Testis (tissue), 2 donors: ENCODE measurements around the gene NBAS.

ENCODE experiments used
- CTCF ChIP-seq, 3 experiments: fragments of 450-650 bp in 2 of 3; fragments of 200-600 bp in 1 of 3; sonication (generic) in 1 of 3; IDR thresholded peaks; one replicate each; pipeline ENCODE4 v1.5.1; 2016 to 2019; ENCODE audit warnings: antibody characterized with exemption in 3 of 3, mild to moderate bottlenecking in 2 of 3, moderate library complexity in 1 of 3
- POLR2A ChIP-seq: fragments of 450-650 bp; IDR thresholded peaks from one replicate; pipeline ENCODE4 v1.6.1; 2017; ENCODE audit warnings: antibody characterized with exemption, mild to moderate bottlenecking, moderate library complexity

GRCh38 chr2:15265889-15266288 is 295.2 kb downstream of the NBAS start:
- TF ChIP-seq CTCF (IDR thresholded peaks at IDR 0.05) (no peak), POLR2A (no peak)
